SH-SY5Y (cell line): ENCODE data around the gene RAB3C.

Source experiments
- GATA2 ChIP-seq: IDR thresholded peaks from 2 replicates; pipeline ENCODE4 v1.6.1; 2011; ENCODE audit warnings: mild to moderate bottlenecking, low read depth, low read length
- GATA3 ChIP-seq: IDR thresholded peaks from 2 replicates; pipeline ENCODE4 v1.6.1; 2011; ENCODE audit warnings: low read depth, mild to moderate bottlenecking, low read length, moderate library complexity

DNA sequence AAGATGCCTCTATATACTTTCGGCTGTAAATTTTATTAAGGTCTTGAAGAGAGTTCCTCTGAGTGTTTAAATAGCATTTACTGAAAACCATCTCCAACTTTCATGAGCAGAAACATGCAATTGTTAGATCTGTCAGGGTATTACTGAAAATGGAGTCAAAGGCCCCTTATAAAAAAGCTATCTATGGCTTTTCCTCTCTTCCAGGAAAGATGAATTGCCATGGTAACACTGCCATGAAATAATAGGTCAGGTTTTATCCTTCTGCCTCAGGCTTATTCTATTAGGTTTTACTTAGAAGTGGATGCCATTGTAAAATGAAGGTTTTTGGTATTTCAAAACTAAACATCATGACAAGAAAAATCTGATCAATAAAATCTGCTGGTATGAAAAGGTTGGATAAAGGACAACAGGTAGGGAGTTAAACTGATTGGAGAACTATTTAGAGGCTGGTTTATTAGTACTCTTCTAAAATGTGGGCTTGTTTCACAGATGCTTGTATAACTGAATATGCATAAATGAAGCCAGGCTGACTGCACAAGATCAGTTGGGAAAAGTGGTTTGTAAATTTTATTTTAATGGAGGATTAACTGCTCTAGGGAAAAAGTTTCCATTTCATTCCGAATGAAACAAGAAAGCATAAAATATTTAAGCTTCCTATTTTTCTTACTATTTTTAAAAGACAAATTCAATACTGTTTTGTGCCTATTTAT, 135.5 kb downstream of the RAB3C start:
- TF ChIP-seq GATA2, result no peak
- TF ChIP-seq GATA3, result no peak
